NCI-H774 (cell line): ENCODE measurements around the gene TGM1.

Experiments
- DNase-seq: peaks from one replicate; lab custom pipeline; 2025; lab: John Stamatoyannopoulos, UW

The TGM1 gene

GRCh38 chr14:24271134-24271833, 8.3 kb upstream of the TGM1 start, which contains the start of gene RABGGTA:
Gene RABGGTA (minus strand): TSS chr14:24271597. CDS start chr14:24271115, 482 bp downstream.
- DNase-seq, result peak; percentile 96

- DNase-seq, result no peak
Observed at GRCh38 chr14:24270537-24271133, 7.7 kb upstream of the TGM1 start.

GRCh38 chr14:24269910-24270536, 7.0 kb upstream of the TGM1 start:
- DNase-seq, result no peak

GRCh38 chr14:24269368-24269767, 6.4 kb upstream of the TGM1 start:
- no peak for DNase-seq

- DNase-seq, result no peak
Observed at GRCh38 chr14:24268225-24268624, 5.2 kb upstream of the TGM1 start.

GRCh38 chr14:24267516-24267915, 4.5 kb upstream of the TGM1 start:
- no peak for DNase-seq

GRCh38 chr14:24266344-24267244, 3.6 kb upstream of the TGM1 start:
- DNase-seq, result no peak

- DNase-seq, result no peak
Observed at GRCh38 chr14:24264298-24264697, 1.3 kb upstream of the TGM1 start.

GRCh38 chr14:24263848-24264247, 871 bp upstream of the TGM1 start:
- DNase-seq, result no peak

GRCh38 chr14:24261969-24262327, 1.0 kb downstream of the TGM1 start:
- no peak for DNase-seq

GRCh38 chr14:24261256-24261968, 1.6 kb downstream of the TGM1 start:
- DNase-seq, result no peak

- no peak for DNase-seq
Observed at GRCh38 chr14:24260780-24261157, 2.2 kb downstream of the TGM1 start.

GRCh38 chr14:24260026-24260779, 2.8 kb downstream of the TGM1 start:
- no peak for DNase-seq

- no peak for DNase-seq
Observed at GRCh38 chr14:24259282-24260025, 3.5 kb downstream of the TGM1 start.

GRCh38 chr14:24258548-24259265, 4.3 kb downstream of the TGM1 start:
- no peak for DNase-seq

GRCh38 chr14:24258119-24258518, 4.9 kb downstream of the TGM1 start:
- no peak for DNase-seq

GRCh38 chr14:24256960-24257359, 6.0 kb downstream of the TGM1 start:
- no peak for DNase-seq

GRCh38 chr14:24255931-24256711, 6.9 kb downstream of the TGM1 start:
- DNase-seq, result no peak

GRCh38 chr14:24255438-24255837, 7.5 kb downstream of the TGM1 start:
- DNase-seq, result no peak
